Hematopoietic multipotent progenitor cell treated with erythropoietin and hydrocortisone succinate and interleukin-3 and kit ligand, for 15 days (in vitro differentiated cells): ENCODE data around the gene MAML2.
"Not testable (repeated sequence)": the region's sequence is repeated elsewhere in the genome, so short reads cannot be mapped to it uniquely, and the experiment has no call there.

Experiments used
- DNase-seq: peaks from one replicate; pipeline ENCODE4 v3.0.0-alpha.2; 2015; ENCODE audit warnings: low spot score

Gene MAML2

DNA sequence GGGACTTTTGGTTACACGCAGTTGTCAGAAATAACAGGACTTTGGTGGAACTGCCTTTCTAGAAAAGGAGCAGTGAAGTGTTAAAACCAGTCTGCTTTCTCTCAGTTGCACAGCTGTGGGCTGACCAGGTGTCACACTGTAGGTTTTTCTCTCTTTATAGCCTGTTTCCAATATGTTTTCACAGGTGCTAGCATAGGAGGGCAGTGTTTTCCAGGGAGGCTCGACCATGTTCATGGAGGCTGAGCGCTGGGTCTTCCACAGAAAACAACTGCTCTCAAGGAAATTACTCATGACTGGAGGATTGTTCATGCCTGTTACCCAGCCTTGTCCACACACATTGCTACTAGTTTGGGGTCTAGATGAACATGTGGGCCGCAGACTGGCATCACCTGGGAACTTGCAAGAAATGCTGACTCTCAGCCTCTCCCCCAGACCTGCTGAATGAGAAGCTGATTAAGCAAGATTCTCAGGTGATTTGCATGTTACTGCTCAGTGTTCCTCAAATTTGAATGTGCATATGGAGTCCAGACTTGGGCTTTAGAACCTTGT is 157.7 kb downstream of the MAML2 start:
- no peak for DNase-seq

GRCh38 chr11:96180937-96181336 is 162.1 kb downstream of the MAML2 start:
- DNase-seq, result not testable (repeated sequence)

DNA sequence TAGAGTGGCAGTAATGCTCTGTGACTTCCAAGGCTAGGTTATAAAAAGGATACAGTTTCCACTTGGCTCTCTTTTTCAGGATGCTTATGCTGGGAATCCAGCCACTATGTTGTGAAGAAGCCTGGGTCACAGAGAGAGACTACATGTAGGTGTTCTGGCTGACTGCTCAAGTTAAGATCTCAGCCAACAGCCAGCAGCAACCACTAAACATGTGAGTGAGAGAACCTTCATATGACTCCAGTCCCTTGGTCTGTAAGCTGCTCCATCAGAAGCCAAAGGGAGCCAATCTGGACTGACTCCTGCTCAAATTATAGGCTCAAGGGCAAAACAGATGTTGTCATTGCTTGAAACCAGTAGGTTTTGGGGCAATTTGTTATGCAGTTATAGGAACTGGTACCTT is 162.7 kb downstream of the MAML2 start:
- DNase-seq, result no peak

DNA sequence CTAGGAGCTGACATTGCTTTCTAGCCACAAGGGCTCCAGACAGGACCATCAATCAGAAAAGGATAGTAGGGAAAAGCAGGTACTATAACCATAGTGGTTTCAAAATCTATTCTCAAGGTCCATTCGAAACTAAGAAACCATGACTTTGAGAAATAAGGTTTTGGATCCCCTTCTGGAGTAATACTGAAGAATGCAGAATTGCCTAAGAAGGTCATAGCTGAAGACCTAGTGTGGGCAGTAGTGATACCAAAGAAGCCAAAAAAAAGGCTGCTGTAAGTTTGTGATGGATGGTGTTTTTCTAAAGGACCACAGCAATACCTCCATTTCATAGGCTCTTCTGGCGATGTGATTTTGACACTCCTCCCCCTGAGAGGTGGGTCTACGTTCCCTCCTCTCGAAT is 163.1 kb downstream of the MAML2 start:
- DNase-seq, result no peak

DNA sequence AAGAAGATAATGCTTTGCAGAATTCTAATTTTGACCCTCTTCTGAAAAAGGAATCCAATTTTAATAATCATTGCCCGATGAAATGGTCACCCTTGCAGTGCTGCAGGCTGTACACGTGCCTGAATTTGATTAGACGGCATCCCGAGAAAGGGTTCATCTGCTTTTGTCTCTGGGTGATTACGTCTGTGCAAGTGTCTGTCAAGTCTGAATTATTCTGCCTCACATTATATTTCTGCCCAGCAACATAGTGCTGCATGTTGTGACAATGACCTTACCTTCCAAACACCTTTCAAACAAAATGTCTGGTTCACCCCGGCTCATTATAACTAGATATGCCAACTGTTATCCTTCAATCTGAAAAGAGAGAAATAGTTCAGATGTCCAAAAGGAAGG is 164.1 kb downstream of the MAML2 start:
- no peak for DNase-seq

DNA sequence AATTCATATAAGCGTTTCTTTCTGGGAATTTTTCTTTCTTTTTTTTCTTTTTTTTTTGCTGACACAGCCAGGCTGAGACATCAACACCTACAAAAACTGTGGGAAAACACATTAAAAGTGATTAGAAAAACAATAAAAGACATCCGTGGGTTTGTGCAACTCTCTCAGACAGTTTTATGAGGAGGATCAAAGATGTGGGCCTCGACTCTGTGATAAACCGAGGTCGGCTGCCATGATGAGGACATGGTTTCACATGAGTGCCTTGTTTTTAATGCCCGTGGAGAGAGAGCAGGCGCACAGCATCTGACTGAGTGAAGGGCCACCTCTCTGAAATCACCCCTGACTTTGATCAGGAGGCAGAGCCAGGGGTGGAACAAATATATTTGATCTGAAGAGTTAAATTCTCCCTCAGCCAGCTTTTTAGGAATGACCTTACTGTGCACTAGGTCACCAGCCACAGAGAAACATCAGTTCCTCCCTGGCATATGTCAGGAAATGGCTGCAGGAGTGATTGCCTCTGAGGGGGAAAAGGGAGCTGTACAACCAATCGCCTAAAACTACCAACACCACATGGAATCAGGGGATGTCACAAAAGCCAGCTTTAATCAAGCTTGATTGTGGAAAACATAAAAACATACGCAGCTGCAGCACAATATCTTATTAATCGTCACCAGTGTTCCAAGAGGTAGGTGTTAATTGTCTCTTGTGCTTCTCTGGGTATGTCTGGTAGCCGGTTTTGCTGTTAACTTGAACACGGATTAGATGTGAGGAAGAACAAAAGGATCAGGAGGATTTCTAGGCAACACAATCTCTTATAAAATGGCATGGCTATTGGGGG is 164.7 kb downstream of the MAML2 start:
- DNase-seq, result no peak

DNA sequence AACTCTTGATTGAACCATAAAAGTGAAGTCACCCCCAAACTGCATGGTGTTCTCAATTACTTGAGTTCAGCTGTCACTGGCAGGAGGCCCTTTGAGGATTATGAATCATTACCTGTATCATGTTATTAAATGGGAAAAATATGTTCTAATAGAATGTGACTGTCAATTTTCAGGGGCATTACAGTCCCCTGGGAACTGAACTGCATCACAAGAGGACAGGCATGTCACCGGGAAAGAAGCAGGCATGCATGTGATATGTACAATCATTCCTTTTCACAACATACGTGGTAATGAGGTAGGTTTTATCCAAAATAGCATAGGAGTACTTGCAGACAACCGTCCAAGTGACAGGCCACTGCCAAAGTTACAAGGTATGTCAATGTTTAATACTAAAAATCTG is 165.8 kb downstream of the MAML2 start:
- no peak for DNase-seq

DNA sequence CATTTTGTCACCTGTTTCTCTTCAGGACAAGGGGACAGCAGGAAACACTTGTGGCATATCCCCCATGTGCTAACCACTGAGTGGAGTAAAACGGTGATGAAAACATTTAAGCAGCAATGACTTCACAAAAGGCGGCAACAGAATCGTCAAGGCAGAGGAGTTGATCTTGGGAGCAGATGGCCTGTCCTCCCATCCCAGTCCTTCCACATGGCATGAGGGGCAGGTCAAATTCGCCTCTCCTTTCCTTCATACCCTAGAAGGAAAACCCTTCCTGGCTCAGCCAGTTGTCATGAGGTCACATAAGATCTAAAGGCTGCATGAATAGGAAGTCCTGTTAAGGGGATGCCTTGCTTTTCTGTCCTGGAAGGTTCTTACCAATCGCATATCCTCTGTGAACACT is 169.1 kb downstream of the MAML2 start:
- no peak for DNase-seq

- no peak for DNase-seq
Measured at GRCh38 chr11:96173422-96173821, 169.6 kb downstream of the MAML2 start.

GRCh38 chr11:96172604-96173003 is 170.4 kb downstream of the MAML2 start:
- DNase-seq, result no peak

- no peak for DNase-seq
Measured at GRCh38 chr11:96169250-96169649, 173.7 kb downstream of the MAML2 start.

DNA sequence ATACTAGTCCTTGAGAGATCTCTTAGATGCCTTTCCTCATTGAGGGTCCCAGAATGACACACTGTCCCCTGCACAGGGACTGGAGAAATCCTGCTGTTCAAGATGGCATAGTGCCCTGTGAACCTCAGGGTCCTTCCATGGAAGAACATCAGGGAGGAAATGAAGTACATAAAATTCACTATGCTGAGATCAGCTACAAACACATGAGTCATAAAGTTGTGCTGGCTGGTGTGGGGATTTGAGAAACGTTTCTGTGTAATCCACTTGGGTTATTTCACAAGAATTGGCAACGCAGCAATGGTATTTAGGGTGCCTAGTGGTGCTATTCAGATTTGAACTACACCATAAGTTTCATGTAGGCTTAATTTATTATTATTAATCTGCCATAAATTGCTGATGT is 174.4 kb downstream of the MAML2 start:
- DNase-seq, result no peak

DNA sequence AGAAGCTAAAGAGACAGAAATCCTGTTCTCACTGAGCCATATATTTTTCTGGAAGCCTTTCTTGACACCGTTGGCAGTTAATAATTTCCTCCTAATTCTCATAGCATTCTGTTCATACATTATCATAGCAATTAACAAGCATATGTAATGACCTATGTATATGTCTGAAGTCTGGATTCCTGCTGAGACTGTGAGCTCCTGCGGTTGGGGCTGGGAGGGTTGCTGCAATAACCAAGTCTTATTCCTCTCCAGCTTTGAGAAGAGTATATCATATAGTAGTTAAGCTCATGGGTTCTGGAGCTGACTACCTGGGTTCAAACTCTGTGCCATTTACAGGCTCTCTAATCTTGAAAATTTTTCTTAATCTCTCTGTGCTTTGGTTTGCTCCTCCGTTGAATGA is 175.2 kb downstream of the MAML2 start:
- DNase-seq, result no peak

DNA sequence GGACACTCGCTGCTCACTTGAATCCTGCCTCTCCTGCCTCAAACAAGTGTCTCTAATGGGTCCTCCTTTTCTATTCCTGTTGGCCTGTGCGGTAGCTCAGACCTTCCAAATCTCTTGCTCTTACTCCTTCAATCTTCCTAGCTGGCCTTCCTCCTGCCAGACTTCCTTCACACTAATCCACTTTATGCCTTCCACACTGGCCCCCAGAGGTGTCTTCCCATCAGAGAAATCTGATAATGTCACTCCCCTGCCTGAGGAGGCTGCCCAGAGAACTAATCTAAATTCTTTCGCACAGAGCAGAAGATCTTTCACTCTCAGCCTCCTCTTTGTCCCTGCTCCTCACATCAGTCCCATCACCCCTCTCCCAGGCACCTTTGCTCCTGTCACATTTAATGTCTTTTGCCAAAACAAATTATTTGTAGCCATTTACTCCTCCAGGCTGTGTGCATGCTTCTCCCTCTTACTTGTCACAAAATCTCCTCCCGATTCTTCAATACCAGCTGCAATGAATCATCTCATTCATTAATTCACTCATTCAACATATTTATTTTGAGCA is 175.7 kb downstream of the MAML2 start:
- DNase-seq, result no peak

GRCh38 chr11:96162816-96163499 is 180.0 kb downstream of the MAML2 start:
- no peak for DNase-seq

GRCh38 chr11:96161307-96162089 is 181.5 kb downstream of the MAML2 start:
- no peak for DNase-seq

- DNase-seq, result no peak
Measured at GRCh38 chr11:96160732-96161306, 182.2 kb downstream of the MAML2 start.

DNA sequence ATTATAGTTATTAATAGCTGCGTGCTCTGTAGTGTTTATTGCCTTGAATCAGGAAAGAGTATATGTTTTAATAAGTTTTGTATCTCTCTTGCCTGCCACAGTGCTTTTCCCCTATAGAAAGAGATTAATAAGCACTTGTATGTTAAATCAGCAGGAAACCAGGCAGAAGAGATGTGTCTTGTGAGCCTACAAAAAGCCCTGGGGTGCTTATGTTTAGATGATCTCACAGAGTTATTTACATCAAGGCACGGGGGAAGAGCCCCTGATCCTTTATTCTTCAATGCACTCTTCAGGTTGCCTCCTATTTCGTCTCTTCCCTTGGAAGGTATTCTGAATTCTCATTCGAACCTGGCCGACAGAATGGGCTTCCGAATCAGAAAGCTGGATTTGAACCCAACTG is 183.0 kb downstream of the MAML2 start:
- DNase-seq, result no peak

- no peak for DNase-seq
Measured at GRCh38 chr11:96158126-96158525, 184.9 kb downstream of the MAML2 start.

DNA sequence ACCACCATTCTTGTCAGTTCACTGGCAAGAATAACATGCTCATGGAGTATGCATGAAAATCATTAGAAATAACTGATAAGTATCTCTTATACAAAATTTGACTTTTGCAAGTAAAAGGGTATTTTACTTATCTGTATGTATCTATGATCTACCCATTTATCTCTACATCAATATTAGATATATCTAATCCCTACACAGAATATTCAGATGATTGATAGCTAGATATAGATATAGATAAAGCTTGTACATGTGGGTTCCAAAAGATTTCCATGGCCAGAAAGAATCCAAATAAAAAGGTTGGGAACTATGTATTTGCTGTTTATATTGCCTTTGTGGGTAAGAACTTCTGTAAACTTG is 185.5 kb downstream of the MAML2 start:
- no peak for DNase-seq

GRCh38 chr11:96156379-96156722 is 186.6 kb downstream of the MAML2 start:
- DNase-seq, result no peak
